Neural cell (in vitro differentiated cells): ENCODE data around the gene RASD2.

Experiments
- CTCF ChIP-seq: fragments of 450-650 bp; IDR thresholded peaks from 2 replicates; pipeline ENCODE4 v1.5.1; 2014; ENCODE audit warnings: antibody characterized with exemption, mild to moderate bottlenecking, moderate library complexity; ENCODE audit not compliant: poor library complexity, severe bottlenecking
- EZH2 ChIP-seq: fragments of 200-600, 300-800 bp; shearing (Covaris generic), sonication (generic); IDR thresholded peaks from 2 replicates; pipeline ENCODE4 v1.6.1; 2014; ENCODE audit warnings: antibody characterized with exemption, low read length, borderline replicate concordance, mild to moderate bottlenecking; ENCODE audit not compliant: insufficient read depth, poor library complexity, severe bottlenecking
- POLR2AphosphoS5 ChIP-seq: IDR thresholded peaks from 2 replicates; pipeline ENCODE4 v1.6.1; 2012
- RAD21 ChIP-seq: fragments of 450-650 bp; conservative IDR thresholded peaks from 2 replicates; pipeline ENCODE4 v1.6.1; 2014; ENCODE audit warnings: antibody characterized with exemption, mild to moderate bottlenecking, moderate library complexity
- TAF1 ChIP-seq: IDR thresholded peaks from 2 replicates; pipeline ENCODE4 v1.6.1; 2012; ENCODE audit warnings: low read depth

DNA sequence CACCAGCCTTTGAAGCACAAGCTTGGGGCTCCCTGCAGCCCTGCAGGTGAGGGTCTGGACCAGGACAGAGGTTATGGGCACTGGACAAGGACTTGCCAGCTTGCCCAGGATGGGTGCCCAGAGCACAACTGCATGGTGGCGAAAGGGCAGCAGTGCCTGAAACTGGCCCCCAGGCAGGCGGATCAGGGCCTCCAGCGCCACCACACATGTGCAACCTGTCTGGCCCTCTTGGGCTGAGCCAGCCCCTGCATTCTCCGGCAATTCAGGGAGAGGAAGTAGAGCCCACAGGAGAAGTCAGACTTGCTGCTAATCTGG, 57.7 kb downstream of the RASD2 start:
- TF ChIP-seq CTCF (no peak), TAF1 (no peak), RAD21 (no peak), POLR2AphosphoS5 (no peak), EZH2 (no peak)
